Fibroblast of upper back skin (primary cell): Measurements from ENCODE around the gene BSG.

ENCODE experiments used
- DNase-seq: peaks from one replicate; pipeline ENCODE4 v3.0.0-alpha.2; 2013

BSG gene

GRCh38 chr19:572140-572742 is at the start of gene BSG:
BSG (plus strand) TSS chr19:572596; CDS start chr19:572635, 39 bp downstream.
- peak; percentile 97 for DNase-seq

DNA sequence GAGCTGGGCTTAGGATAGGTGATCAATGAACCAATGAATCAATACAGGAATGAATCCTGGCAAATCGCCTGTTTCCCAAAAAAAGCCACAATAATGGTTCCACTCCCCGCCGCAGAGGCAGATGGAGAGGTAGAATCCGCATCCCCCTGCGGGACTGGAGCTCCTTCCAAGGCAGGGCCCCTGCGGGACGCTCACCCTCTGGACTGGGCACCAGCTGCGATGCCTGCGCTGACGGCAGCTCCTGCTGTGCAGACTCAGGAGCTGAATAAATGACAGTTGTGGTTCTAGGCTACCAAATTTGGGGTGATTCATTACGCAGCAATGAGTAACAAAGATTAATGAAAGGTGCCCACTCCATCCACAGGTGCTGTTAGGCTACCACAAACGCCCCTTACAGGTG is 49.7 kb upstream of the BSG start:
- no peak for DNase-seq

DNA sequence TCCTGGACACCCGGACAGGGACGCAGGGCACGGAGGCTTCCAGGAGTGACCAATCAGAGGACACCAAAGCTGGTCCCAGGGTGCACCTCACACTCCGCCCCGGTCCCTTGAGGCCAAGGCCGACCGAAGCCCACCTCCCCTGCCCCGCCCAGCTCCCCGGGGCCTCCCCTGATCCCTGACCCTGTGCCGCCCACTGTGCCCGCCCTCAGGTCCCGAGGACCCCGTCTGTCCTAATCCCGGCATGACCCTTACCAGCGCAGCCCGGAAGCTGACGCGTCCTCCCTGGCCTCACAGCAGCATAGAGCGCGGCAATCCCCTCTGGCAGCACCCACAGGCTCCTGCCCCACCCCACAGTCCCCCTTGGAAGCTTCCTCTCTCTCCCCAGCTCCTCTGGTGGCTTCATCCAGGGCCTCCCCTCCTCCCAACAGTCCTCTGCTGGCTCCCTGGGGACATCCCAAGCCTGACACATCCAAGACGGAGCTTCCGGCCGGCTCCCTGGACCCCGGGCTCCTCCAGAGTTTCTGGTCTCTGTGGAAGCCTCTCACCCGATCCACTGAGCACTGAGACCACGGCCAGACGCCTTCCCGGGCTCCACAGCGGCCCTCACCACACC is 48.2 kb upstream of the BSG start:
- DNase-seq, result peak; percentile 32

GRCh38 chr19:525029-525428 is 47.4 kb upstream of the BSG start:
- no peak for DNase-seq

DNA sequence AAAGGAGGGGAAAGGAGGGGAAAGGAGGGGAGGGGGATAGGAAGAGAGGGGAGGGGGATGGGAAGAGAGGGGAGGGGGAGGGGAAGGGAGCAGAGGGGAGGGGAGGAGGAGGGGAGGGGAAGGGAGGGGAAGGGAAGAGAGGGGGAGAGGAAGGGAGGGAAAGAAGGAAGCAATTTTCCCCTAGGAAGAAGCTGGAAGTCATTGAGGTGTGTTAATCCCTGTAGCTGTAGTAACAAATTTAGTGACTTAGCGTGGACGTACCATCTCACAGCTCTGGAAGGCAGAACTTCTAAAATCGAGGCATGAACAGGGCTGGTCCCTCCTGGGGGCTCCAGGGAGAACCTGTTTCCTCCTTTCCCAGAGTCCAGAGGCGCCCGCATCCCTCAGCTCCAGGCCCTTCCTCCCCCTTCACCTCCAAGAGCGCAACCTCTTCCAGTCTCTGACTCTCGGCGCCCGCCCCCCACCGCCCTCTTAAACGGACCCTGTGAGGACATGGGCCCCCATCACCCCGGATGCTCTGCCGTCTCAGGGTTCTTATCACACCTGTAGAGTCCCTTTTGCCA is 46.5 kb upstream of the BSG start:
- no peak for DNase-seq

DNA sequence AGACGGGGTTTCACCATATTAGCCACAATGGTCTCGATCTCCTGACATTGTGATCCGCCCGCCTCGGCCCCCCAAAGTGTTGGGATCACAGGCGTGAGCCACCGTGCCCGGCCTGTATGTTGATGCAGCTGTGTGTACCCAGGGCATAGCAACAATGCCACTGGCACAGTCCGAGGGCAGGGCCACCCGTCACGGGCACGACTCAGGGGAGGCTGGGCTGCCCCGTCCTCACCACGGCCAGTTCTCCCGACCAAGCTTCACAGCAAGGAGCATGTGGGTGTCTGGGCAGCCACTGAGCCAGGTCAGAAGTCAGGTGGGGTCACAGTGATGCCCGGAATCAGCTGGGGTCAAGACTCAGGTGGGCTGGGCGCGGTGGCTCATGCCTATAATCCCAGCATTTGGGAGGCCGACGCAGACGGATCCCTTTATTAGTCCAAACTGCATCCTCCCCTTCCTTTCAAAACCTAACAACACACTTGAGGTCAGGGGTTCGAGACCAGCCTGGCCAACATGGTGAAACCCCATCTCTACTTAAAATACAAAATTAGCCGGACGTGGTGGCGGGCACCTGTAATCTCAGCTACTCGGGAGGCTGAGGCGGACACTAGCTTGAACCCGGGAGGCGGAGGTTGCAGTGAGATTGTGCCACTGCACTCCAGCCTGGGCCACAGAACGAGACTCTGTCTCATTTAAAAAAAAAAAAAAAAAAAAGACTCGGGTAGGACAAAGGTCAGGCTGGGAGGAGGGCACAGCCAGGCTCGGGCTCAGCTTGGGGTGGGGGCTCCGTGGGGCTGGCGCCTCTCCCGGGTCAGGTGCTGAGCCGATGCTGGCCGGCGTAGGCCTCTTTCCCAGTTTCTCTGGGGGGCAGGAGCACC is 42.0 kb upstream of the BSG start:
- DNase-seq, result no peak

GRCh38 chr19:531009-531752 is 41.2 kb upstream of the BSG start:
- peak; percentile 81 for DNase-seq

GRCh38 chr19:531753-532560 is 40.4 kb upstream of the BSG start, which contains the start of gene CDC34:
CDC34 (plus strand) TSS chr19:531760; CDS start chr19:531932, 172 bp downstream.
- no peak for DNase-seq

- peak; percentile 56 for DNase-seq
Observed at GRCh38 chr19:532561-533363, 39.6 kb upstream of the BSG start.

DNA sequence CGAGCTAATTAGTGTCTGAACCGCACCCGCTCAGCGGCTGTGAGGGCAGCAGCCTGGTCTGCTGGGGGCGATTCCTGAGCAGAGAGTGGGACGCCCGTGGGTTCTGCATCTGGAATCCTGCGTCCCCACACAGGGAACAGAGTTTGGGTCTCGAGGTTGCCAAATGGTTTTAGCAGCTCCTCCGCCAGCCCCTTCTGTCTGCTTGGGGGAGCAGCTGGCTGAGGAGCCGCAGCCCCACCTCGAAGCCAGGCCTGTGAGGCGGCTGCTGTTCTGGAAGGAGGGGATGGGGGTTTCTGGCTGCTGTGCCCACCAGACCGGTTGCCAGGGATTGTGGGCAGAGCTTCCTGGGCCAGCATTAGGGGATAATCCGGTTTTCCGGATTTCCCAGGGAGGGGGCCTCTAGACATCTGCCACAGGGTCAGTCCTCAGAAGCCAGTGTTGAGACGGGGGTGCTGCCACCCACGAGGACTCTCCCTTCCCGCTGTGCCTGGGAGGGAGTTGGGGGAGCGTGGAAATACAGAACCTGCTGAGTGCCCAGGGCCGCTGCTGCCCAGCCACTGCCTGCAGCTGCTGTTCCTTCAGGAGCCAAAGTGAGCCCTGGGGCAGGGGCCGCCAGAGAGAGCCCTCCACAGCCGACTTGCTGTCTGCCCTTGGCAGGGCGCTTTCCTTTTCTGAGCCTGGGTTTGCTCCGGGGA is 38.9 kb upstream of the BSG start:
- no peak for DNase-seq

DNA sequence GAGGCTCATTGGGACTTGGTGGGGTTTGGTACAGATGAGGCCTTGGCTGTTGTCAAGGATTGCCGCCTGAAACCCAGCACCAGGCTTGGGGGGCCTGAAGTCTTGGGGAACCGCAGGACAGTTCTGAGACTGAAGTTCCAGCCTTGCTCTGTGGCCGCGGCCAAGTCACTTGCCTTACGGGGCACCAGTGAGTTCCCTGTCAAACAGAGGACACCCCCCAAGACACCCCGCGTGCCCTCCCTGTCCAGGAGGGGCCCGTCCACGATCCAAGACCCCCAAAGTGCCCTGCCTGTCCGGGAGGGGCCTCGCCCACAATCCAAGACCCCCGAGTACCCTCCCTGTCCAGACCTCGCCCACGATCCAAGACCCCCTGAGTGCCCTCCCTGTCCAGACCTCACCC is 38.3 kb upstream of the BSG start:
- DNase-seq, result no peak

DNA sequence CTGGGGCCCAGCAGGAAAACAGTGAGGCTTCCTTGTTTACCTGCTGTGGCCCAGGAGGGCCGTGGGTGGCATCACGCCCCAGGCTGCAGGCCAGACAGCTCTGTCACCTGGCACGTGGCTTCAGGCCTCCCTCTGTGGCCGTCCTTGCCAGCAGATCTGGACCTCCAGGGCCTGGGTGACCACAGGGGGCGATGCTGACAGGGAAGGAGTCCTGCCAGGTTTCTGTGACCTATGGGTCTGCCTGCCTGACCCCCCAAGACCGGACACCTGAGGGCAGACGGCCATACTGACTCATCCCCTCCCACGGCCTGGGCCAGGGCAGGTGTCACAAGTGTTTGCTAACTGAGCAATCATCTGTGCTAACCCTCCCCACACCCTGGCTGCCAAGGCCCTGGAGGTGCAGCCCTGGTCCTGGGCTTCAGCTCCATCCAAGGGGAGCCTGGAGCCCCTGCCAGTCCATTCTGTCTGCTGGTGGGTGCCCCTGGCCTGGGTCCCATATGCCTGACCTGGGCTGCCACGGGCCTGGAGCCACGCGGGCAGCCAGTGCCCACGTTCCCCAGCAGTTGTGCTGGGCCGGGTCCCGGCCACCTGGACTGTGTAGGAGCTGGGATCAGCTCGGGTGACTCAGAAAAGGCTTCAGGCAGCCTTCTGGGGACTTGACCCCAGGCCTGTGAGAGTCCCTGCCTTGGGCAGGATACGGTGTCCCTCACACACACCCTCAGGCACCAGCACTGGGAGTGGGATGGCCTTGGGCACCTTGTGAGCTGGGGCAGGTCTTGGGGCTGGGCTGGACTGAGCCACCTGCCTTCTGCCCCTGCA is 37.2 kb upstream of the BSG start:
- DNase-seq, result no peak

GRCh38 chr19:536031-536880 is 36.1 kb upstream of the BSG start:
- no peak for DNase-seq

DNA sequence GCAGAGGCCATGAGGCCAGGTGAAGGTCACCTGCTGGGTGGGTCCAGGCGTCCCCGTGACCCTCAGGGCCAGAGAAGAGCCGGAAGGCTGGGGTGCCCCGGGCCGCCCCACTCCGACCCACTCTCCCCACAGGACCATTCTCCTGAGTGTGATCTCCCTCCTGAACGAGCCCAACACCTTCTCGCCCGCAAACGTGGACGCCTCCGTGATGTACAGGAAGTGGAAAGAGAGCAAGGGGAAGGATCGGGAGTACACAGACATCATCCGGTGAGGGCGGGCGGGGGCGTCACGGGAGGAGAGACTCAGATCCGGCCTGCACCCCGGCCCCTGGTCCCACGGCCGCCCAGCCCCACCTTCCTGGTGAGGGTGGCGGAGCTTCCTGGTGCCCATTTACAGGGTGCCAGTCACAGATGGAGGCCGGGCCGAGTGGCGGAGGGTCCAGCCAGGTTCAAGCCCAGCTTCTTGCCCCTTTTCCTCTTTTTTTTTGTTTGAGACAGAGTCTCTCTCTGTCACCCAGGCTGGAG is 35.5 kb upstream of the BSG start:
- DNase-seq, result no peak

GRCh38 chr19:538641-539428 is 33.6 kb upstream of the BSG start:
- DNase-seq, result no peak

- no peak for DNase-seq
Observed at GRCh38 chr19:539429-540030, 32.9 kb upstream of the BSG start.
